BJ (cell line): ENCODE results near the gene CLCF1. TPM values are rescaled to one million over a fixed set of nuclear protein-coding genes. Genes with fewer than 3 reads are reported as not detected.
"Not testable (repeated sequence)": the region's sequence is repeated elsewhere in the genome, so short reads cannot be mapped to it uniquely, and the experiment has no call there.

Experiments used
- CTCF ChIA-PET: fragments of 350-600 bp; formaldehyde crosslinking; extraction: SDS; loops from one replicate; lab custom pipeline; 2021; ENCODE audit warnings: antibody characterized with exemption, inconsistent platforms; lab: Yijun Ruan, JAX
- POLR2A ChIA-PET: fragments of 300-600 bp; sonication (Branson Sonifier 250); formaldehyde crosslinking; extraction: SDS; loops from one replicate; lab custom pipeline; 2021; ENCODE audit warnings: antibody characterized with exemption; lab: Charles Lee
- DNase-seq: peaks from one replicate; pipeline ENCODE4 v3.0.0-alpha.2; 2011; ENCODE audit warnings: low read depth
- H3K27me3 ChIP-seq: 2 replicates; pipeline ENCODE4 v1.6.0; 2011; ENCODE audit warnings: low read length; ENCODE audit not compliant: control insufficient read depth, insufficient read depth
- H3K36me3 ChIP-seq: 2 replicates; pipeline ENCODE4 v1.5.1; 2011; ENCODE audit warnings: low read length; ENCODE audit not compliant: control insufficient read depth, insufficient read depth
- H3K4me3 ChIP-seq: 2 replicates; pipeline ENCODE4 v1.5.1; 2011; ENCODE audit warnings: low read depth, mild to moderate bottlenecking, control low read depth, low read length
- CTCF ChIP-seq: IDR thresholded peaks from 2 replicates; pipeline ENCODE4 v1.5.1; 2011; ENCODE audit warnings: low read depth, mild to moderate bottlenecking, control low read depth, inconsistent platforms, low read length, moderate library complexity; ENCODE audit not compliant: insufficient read depth
- polyA plus RNA-seq: library from polyadenylated mRNA; depleted of rRNA; stranded (reverse); fragments of >200 nt; gene quantifications from 2 replicates; pipeline ENCODE4 v1.2.3, GENCODE V29; 2011

The CLCF1 gene
- polyA plus RNA-seq, 1 experiment = 21.3 TPM

- Histone ChIP-seq H3K4me3 (no peak overlapping the region), H3K27me3 (no peaks in the 10 kb centered on the region), H3K36me3 (no peaks in the 10 kb centered on the region)
- TF ChIP-seq CTCF = no peak
- POLR2A ChIA-PET = no interaction called here
- DNase-seq = no peak
- CTCF ChIA-PET = interaction anchor here (0.8 to 11.2 kb wide), 6 partner anchors 15 to 62 kb away, joined by 3 to 133 read pairs (median 18); partner anchors contain the start of gene POLD4
These were observed 53.4 kb downstream of the CLCF1 start for GRCh38 chr11:67320011-67320410.

- DNase-seq, POLR2A ChIA-PET, H3K27me3 ChIP-seq, H3K36me3 ChIP-seq, H3K4me3 ChIP-seq: not testable (repeated sequence)
- CTCF ChIA-PET = interaction anchor here (0.6 to 11.2 kb wide), 5 partner anchors 28 to 327 kb away, joined by 4 to 133 read pairs (median 33); no protein-coding TSS in a partner anchor
These were observed 54.5 kb downstream of the CLCF1 start for GRCh38 chr11:67318876-67319275.

- TF ChIP-seq CTCF = no peak
- H3K36me3 ChIP-seq = no peaks in the 10 kb centered on the region
- POLR2A ChIA-PET = interaction anchor here (1.0 kb wide), 1 partner anchor 15 kb away, joined by 3 read pairs; the partner anchor contains the start of gene SSH3
- H3K27me3 ChIP-seq = no peaks in the 10 kb centered on the region
- CTCF ChIA-PET = interaction anchor here (0.6 to 11.2 kb wide), 39 partner anchors 8 to 951 kb away, joined by 3 to 133 read pairs (median 8); partner anchors contain the start of genes ANKRD13D, GRK2, POLD4 and RAD9A
- peak overlapping the region; percentile 83 for H3K4me3 ChIP-seq
- no peak for DNase-seq
These were observed 55.4 kb downstream of the CLCF1 start for GRCh38 chr11:67317888-67318555.

GRCh38 chr11:67317205-67317887 is 56.1 kb downstream of the CLCF1 start:
- CTCF ChIA-PET = interaction anchor here (0.6 to 11.2 kb wide), 43 partner anchors 9 to 1054 kb away, joined by 3 to 133 read pairs (median 5); partner anchors contain the start of genes ANKRD13D, GRK2, POLD4 and RAD9A

GRCh38 chr11:67316882-67317204 is 56.6 kb downstream of the CLCF1 start:
- CTCF ChIA-PET = interaction anchor here (0.7 to 11.2 kb wide), 38 partner anchors 9 to 1053 kb away, joined by 3 to 133 read pairs (median 8); partner anchors contain the start of genes ANKRD13D, GRK2, POLD4 and RAD9A
- H3K4me3 ChIP-seq = peak overlapping the region; percentile 83
- no peak for DNase-seq
- POLR2A ChIA-PET = interaction anchor here (0.6 to 1.0 kb wide), 3 partner anchors 13 to 57 kb away, joined by 3 to 6 read pairs (median 3); partner anchors contain the start of genes CLCF1 and SSH3
- no peaks in the 10 kb centered on the region for H3K27me3 ChIP-seq
- no peaks in the 10 kb centered on the region for H3K36me3 ChIP-seq
- TF ChIP-seq CTCF = no peak

More at GRCh38 chr11:67317205-67317887, 56.1 kb downstream of the CLCF1 start:
- POLR2A ChIA-PET = interaction anchor here (0.6 to 1.0 kb wide), 3 partner anchors 14 to 56 kb away, joined by 3 to 6 read pairs (median 3); partner anchors contain the start of genes CLCF1 and SSH3
- DNase-seq = peak; percentile 55
- Histone ChIP-seq H3K4me3 (peak overlapping the region; percentile 83), H3K36me3 (no peaks in the 10 kb centered on the region), H3K27me3 (no peaks in the 10 kb centered on the region)
- TF ChIP-seq CTCF = peak; percentile 93
